ENCODE results near the gene RAB3GAP1.

DNA sequence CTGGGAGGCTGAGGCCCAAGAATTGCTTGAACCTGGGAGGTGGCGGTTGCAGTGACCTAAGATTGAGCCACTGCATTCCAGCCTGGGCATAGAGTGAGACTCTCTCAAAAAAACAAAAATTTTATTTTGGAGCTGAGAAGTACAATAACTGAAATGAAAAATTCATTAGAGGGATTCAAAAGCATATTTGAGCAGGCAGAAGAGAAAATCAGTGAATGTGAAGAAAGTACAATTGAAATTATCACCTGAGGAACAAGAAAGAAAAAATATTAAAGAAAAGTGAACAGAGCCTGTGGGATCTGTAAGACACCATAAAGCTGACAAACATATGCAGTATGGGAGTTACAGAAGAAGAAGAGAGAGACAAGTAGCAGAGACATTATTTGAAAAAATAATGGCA, 137.1 kb downstream of the RAB3GAP1 start:
- TF ChIP-seq, protein P1, sequence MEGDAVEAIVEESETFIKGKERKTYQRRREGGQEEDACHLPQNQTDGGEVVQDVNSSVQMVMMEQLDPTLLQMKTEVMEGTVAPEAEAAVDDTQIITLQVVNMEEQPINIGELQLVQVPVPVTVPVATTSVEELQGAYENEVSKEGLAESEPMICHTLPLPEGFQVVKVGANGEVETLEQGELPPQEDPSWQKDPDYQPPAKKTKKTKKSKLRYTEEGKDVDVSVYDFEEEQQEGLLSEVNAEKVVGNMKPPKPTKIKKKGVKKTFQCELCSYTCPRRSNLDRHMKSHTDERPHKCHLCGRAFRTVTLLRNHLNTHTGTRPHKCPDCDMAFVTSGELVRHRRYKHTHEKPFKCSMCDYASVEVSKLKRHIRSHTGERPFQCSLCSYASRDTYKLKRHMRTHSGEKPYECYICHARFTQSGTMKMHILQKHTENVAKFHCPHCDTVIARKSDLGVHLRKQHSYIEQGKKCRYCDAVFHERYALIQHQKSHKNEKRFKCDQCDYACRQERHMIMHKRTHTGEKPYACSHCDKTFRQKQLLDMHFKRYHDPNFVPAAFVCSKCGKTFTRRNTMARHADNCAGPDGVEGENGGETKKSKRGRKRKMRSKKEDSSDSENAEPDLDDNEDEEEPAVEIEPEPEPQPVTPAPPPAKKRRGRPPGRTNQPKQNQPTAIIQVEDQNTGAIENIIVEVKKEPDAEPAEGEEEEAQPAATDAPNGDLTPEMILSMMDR (IDR thresholded peaks at IDR 0.05; ENCODE audit: low read length), result no peak
- no peak for TF ChIP-seq EZH2 (IDR thresholded peaks at IDR 0.05; ENCODE audit: borderline replicate concordance, low read length)

Measured in OCI-LY1 (cell line).